ENCODE results near the gene DCAF15.
A peak's percentile ranks its signal among the peaks of the same experiment; 100 is the strongest.

DCAF15 gene

DNA sequence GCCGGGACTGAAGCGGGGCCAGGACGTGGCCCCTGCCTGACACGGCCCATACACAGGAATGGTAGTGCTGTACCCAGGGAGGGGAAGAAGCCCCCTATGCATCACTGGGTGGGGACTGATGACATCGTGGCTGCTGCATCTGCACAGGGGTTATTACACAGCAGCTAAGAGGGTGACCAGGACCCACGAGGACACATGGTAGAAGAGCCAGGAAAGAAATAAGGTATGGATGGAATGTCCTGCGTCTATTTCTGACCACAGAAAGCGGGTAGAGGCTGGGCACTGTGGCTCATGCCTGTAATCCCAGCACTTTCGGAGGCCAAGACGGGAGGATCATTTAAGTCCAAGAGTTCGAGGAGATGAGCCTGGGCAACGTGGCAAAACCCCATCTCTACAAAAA is 24.1 kb downstream of the DCAF15 start:
- DNase-seq (ENCODE audit: low read depth), result no peak

DNA sequence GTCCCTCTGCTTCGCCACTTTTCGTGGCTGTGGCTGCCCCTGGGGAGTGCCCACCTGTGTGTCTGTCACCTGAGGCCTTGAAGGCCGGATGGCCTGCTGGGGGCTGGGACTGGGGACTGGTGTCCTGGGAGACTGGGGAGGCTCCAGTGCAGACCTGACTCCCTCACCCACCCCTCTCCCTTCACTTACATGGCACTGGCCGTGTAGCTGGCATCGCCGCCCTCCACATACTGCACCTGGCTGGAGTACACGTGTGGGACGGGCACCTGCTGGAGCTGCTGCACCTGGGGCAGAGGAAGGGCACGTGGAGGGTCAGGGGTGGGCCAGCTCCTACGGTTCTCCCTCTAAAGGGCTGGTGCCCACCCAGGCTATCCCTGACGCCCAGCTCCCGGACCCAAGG is 25.5 kb downstream of the DCAF15 start:
- no peak for DNase-seq (ENCODE audit: low read depth)

DNA sequence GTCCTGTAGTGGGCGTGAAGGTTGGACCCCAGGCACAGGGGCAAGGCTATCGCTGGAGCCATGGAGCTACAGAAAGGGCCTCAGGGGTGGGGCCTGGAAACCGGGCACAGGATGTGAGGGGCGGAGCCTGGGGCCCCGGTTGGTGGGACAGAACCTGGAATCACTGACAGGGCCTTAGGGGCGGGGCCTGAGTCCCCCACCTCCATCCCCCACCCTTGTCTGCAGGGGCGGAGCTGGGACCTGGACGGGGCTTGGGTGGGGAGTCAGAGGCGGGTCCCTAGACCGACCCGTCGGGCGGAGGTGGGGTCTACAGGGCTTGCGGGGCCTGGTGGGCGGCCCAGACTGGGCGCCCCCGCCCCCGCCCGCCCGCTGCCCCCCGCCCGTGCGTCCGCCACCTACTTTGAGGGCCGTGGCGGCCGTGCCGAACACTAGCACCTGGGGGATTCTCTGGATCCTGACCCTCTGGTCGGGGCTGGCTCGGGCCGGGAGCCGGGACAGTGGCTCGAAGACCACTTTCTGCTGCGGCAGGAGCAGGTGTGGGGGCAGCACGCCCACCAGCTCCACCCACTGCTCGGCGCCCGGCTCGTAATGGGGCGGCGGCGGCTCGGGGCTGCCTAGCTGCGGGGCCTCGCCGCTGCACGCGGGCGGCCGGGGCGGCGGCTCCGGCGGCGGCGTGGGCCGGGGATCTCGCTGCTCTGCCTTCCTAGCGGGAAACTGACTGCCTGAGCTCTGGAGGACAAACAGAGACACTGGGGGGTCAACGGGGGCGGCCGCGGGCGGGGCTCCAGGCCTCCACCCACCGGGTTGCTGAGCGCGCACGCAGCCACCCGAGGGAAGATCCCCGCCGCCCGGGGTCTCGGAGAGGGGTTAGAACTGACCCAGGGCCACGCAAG is 26.3 kb downstream of the DCAF15 start:
- DNase-seq (ENCODE audit: low read depth), result no peak

DNA sequence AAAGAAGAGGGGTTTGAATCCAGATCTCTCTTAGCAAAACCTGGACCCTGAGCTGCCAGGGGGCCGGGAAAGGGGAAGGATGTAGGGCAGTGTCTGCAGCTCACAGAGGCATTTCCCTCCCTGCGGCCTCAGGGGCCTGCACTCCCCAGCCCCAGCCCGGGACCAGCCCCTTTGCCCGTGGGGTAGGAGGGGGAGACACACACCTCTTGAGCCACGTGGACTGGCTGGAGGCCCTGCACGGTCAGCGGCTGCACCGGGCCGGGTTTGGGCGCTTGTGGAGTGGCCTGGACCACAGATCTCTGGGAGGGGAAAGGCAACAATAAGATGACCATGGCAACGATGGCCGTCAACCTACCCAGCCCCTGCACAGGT is 26.9 kb downstream of the DCAF15 start:
- no peak for DNase-seq (ENCODE audit: low read depth)

DNA sequence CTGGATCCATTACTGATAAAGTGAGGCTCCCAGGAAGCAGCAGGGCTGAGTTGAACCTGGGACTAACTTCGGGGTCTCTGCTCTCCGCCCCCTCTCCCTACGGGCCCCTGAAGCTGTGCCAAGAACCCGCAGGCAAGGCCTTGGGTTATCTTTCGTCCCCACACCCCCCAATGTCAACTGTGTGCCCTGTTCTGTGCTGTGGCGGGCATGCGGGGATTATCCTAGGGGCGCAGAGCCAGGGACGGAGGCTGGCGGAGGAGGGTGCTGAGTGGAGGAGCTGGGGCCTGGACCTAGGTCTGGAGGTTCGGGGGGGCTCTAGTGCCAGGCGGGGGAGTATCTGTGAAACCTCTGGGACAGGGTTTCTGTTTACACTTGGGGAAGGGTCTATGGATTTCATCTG is 27.4 kb downstream of the DCAF15 start:
- no peak for DNase-seq (ENCODE audit: low read depth)

DNA sequence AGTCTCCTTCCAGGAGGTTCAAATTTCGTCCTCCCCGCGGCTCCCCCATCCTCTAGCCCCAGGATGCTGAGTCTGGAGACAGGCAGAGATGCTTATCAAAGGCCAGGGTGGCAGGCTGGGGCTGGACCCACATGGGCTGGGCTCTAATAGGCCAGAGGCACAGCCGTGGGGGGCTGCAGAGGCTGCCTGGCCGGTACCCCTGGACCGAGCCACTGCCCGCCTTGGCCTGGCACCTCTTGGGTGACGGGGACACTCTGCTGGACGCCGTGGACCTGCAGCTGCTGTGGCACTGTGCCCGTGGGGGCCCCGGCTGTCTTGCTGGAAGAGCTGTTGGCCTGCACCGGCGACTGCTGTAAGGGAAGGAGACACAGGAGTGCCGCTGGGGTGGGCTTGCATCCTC is 28.0 kb downstream of the DCAF15 start:
- no peak for DNase-seq (ENCODE audit: low read depth)

DNA sequence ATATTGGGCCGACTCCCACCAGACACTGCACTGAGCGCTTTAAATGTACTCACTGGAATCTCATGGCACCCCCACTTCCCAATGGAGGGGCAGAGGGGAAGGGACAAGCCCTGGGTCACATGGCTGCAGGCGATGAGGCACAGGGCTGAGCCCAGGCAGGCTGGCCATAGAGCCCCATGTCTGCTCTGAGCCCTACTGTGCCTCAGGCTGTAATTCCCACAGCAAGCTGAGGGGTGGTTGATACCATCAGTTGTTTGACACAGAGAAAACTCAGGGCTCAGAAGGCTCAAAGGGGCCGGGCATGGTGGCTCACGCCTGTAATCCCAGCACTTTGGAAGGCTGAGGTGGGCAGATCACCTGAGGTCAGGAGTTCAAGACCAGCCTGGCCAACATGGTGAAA is 28.7 kb downstream of the DCAF15 start:
- no peak for DNase-seq (ENCODE audit: low read depth)

DNA sequence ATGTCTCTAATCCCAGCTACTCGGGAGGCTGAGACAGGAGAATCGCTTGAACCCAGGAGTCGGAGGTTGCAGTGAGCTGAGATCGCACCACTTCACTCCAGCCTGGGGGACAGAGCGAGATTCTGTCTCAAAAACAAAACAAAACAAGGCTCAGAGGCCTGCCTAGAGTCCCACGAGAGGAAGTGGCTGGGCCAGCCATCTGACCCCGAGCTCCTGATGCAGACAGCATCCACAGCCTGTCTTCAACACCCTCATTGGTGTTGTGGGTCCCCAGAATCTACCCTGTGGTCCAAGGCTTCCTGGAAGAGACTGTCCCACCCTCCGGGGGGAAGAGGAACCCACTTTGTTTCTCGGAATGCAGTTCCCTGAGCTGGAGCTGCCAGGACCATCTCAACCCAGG is 29.2 kb downstream of the DCAF15 start:
- no peak for DNase-seq (ENCODE audit: low read depth)

DNA sequence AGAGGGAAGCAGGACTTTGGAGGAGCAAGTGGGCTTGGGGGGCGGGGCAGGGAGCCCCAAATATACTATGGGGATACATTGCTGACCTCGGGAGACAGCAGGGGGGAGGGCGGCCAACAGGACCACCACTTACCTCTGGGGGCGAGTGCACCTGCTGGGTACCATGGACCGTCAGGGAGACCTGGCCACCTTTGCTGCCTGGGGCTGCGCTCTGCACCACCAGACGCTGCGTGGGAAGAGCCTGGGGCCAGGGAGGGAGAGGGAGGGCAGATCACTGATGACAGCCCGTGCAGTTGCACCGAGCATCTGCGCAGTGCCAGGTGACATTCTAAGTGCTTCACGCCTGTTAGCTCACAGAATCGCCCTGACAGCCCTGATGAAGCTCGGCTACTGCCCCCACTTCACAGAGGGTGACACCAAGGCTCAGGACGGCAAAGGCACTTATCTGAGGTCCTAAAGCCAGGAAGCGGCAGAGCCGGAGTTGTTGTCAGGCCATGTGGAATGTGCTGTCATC is 29.7 kb downstream of the DCAF15 start:
- no peak for DNase-seq (ENCODE audit: low read depth)

DNA sequence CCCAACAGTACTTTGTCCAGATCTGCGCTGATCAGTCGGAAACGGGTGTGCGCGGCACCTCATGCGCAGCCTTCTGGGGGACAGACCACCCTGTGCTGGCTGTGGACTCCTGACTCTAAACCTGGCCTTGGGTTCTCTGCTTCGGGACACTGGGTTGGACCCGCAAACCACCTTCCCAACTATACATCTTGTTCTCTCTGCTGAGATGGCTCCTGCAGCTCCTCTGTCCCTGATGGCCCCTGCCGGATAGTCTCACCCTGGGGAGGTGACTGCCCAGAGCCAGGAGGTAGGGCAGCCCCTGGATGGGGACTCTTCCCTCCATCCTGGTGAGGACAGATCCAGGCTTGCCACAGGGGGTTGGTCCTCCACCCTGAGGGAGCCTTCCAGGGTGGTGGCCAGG is 30.5 kb downstream of the DCAF15 start:
- no peak for DNase-seq (ENCODE audit: low read depth)

DNA sequence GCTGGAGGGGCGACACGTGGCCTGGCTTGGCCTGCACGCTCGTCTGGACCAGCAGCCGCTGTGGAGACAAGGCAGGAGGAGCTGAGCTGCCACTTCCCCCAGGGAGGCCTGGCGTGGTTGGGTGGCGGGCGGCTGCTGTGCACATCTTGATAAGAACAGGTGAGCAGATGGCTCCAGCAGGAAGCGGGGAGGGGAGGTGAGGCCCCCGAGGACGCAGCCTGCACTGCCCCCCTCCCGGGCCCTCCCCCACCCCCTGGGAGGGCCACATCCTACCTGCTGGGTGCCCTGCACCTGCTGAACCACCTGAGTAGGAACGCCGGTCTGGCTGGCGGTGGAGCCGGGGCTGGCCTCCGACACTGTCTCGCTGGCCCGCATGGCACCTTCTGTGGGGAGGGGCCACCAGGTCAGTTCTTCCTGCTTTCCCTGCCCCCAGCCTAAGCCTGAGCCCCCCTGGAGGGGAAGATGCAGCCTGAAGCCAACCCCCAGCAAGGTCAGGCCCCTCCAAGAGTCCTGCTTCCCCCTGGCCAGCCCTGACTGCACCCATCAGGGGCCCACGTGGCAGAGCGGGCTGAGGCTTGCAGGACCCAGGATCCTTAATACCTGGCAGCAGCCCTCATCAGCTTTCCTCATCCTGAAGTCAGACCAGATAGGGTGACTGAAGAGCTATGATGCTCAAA is 31.0 kb downstream of the DCAF15 start:
- peak; percentile 33 for DNase-seq (ENCODE audit: low read depth)

DNA sequence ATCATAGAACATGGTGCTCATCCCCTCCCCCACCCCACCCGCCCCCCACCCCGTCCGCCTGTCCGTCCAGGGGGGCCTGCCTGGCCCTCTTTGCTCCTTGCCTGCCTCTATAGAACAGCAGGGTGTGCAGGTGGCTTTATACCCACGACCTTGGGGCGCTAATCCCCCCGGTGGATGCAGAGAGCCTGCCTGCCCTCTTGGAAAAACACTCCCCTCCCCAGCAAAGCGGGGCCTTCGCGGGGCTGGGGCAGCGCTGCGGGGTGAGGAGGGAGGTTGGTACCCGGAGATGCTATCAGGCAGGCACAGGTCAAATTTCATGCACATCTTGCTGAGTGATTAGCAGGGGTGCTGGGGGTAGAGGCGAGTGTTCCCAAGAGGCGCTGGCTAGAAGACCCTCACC is 31.9 kb downstream of the DCAF15 start:
- no peak for DNase-seq (ENCODE audit: low read depth)

DNA sequence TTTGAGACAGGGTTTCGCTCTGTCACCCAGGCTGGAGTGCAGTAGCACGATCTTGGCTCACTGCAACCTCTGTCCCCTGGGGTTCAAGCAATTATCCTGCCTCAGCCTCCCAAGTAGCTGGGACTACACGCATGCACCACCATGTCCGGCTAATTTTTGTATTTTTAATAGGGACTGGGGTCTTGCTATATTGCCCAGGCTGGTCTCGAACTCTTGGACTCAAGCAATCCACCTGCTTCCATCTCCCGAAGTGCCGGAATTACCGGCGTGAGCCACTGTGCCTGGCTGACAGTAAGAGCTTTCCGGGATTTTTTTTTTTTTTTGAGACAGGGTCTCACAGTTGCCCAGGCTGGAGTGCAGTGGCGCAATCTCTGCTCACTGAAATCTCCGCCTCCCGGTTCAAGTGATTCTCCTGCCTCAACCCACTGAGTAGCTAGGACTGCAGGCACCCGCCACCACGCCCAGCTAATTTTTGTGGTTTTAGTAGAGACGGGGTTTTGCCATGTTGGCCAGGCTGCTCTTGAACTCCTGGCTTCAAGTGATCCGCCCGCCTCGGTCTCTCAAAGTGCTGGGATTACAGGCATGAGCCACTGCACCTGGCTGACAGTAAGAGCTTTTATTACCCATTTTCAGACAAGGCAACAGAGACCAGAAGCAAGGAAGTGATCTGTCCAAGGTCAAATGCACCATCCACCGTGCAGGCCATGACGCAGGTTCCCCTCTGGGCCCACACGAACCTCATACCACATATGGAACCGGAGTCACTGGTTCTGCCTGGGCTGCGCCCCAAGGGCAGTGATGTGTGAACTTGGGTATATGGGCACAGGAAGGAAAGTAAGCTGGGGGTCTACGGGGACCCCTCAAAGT is 32.8 kb downstream of the DCAF15 start:
- DNase-seq (ENCODE audit: low read depth), result peak; percentile 51

DNA sequence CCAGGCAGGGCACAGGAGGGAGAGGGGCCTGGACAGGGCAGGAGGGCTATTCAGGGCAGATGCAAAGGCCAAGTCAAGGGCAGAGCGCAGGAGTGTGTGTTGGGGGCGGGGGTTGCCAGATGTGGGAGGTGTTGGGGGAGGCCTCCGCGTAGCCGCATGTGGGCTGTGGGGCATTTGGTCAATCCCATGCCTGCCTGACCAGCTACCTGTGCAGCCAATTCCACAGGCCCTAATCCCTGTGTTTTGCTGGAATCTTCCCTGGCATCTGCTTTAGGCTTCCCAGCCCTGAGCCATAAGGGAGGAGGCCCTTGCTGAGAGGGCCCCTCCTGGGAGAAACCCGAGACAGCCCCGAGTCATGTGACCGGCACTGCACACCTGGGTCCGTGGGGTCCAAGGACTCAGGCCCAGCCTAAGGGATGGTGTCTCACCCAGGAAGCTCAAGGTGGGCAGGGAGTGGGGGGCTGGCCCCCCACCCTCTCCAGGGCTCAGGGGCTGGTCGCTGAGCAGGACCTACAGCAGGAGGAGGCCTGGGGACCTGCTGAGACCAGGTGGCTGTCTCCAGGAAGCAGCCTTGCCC is 33.5 kb downstream of the DCAF15 start:
- peak; percentile 12 for DNase-seq (ENCODE audit: low read depth)

DNA sequence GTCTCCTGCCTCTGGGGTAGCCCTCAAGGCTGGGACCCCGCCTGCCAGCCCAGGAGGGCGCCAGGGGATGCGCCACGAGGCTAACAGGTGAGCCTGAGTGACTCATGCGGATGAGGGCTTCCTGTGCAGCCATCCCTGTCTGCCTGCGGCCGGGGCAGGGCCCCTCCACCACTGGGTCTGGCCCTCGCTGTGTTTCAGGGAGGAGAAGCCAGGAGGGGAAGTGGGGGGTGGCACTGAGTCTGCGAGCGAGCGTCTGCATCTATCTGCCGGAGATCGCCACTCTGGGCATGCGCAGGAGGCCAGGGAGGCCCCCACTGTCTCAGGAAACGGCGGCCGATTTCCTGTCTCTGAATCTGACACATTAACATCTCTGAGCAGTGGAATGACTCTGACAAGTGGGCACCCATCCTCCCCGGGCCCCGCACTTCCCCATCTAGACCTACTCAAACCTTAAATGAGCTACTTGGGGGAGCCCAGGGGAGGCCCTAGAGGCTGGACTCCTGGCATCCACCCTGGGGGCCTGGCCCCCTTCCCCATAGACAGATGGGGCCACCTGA is 34.1 kb downstream of the DCAF15 start:
- DNase-seq (ENCODE audit: low read depth), result peak; percentile 100

DNA sequence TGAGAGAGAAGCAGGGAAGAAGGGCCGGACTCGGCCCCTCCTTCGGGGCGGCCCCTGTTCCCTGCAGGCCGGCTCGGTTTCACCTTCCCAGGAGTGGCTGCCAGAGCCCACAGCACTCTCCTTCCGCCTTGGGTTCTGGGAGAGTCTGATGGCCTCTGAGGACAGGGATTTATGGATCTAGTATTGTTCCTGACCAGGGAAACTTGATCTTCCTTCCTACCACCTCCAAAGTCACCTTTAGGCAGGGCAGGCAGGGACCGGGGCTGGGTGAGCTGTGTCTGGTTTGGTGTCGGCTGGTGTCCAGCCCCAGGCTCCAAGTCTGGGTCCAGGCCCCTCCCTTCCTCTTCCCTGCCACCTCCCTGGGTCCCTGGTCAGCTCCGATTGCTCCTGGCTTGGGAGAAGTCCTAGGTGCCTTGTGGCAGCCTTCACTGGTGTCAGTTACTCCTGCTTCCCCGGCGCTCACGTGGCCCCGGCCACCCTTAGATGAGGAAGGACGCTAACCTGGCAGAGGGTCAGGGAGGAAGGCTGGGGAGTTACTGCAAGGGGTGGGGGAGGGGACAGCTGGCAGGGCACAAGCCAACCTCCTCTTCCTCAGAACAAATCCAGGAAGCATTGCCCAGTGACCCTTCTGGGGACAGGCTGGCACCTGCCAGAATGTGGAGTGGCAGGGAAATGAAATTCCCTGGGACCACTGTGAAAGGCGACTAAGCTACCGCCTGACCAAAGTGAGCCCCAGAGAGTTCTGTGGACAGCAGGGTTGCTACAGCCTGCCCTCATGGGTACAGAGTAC is 35.0 kb downstream of the DCAF15 start:
- DNase-seq (ENCODE audit: low read depth), result no peak

DNA sequence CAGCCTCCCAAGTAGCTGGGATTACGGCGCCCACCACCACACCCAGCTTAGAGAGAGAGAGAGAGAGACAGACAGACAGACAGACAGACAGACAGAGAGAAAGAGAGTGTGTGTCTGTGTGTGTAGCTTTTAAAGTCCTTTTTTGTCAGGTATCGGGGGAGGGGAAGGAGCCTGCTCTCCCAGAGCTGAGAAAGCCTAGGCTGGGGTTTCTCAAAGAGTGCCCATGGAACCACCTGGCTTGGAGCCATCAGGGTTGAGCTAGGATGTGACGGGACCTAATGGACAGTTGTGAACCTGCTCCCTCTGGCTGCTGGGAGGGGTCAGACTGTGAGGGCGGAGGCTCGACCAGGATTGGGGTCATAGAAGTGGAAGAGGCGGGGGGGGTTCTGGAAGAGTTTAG is 37.2 kb downstream of the DCAF15 start:
- no peak for DNase-seq (ENCODE audit: low read depth)

DNA sequence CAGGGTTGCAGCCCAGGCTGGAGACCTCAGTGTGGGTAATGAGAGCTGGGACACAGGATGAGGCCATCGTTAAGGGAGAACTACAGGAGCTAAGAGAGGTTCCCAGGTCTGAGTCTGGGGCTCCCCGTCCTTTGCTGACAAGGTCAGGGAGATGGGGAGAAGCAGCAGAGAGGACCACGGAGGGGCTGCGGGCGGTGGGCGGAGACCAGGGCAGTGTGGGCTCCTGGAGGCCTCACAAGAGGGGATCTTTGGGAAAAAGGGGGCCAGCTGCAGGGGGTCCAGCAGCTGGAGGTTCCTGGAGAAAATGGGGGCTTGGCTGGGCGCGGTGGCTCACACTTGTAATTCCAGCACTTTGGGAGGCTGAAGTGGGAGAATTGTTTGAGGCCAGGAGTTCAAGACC is 37.8 kb downstream of the DCAF15 start:
- DNase-seq (ENCODE audit: low read depth), result no peak

DNA sequence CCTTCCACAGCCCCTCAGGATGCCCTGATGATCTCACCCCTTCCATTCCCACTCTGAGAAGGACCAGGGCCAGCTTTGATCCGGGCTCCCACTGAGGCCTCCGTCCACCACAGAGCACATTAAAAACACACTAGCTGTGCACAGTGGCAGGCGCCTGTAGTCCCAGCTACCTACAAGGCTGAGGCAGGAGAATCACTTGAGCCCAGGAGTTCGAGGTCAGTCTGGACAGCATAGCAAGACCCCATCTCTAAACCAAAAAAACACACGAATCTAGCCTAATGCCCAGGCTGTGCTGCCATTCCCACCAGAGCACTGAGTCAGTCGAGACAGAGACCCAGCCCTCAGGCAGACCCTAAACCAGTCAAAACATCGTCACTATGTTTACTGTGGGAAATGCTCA is 39.7 kb downstream of the DCAF15 start:
- DNase-seq (ENCODE audit: low read depth), result no peak

DNA sequence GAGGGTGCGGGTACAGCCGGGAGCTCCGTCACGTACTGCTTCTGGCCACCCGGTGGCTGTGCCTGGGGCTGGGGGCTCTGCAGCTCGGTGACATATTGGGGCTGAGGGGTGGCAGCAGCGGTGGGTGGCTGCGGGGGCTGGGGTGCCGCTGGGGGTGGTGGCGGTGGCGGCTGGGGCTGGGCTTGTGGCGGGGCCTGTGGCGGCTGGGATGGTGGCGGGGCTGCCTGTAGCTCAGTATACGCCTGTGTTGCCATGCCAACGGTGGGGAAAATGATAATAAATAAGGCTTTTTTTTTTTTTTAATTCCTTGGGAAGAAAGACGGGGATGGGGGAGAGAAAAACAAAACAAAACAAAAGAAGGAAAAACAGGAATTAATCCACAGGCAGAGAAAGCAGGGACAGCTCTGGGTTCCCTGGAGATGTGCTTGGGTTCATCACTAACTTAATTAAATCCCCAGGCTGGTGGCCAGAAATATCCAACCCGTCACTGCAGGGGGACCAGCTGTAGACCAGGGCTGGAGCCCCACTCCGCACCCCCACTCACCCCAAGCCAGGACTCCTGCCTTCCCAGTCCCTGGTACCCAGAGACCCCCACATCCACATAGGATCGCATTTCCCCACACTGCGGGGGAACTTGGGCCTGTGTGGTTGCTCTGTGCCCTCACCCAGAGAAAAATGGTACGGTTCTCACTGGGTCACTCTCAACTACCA is 41.4 kb downstream of the DCAF15 start:
- DNase-seq (ENCODE audit: low read depth), result no peak
